DOHH2 (cell line): Measurements from ENCODE around the gene CHRM1.
"Not testable (repeated sequence)": the region's sequence is repeated elsewhere in the genome, so short reads cannot be mapped to it uniquely, and the experiment has no call there.

ENCODE experiments used
- H3F3A ChIP-seq: fragments of 200-600 bp; sonication (generic), shearing (Covaris generic); 2 replicates; pipeline ENCODE4 v1.6.0; 2016; ENCODE audit warnings: antibody characterized with exemption, mild to moderate bottlenecking; ENCODE audit not compliant: control insufficient read depth, insufficient read depth
- H3K27ac ChIP-seq: fragments of 200-600 bp; sonication (generic); 2 replicates; pipeline ENCODE4 v1.5.1; 2014; ENCODE audit warnings: low read depth, mild to moderate bottlenecking, low read length, moderate library complexity
- H3K27me3 ChIP-seq: fragments of 200-600 bp; sonication (generic); 2 replicates; pipeline ENCODE4 v1.6.1; 2014; ENCODE audit warnings: mild to moderate bottlenecking, low read length, mixed read lengths; ENCODE audit not compliant: control insufficient read depth
- H3K36me3 ChIP-seq: fragments of 200-600 bp; sonication (generic); 2 replicates; pipeline ENCODE4 v1.6.1; 2014; ENCODE audit warnings: mild to moderate bottlenecking, low read length, moderate library complexity, mixed read lengths; ENCODE audit not compliant: control insufficient read depth
- H3K4me1 ChIP-seq: fragments of 200-600 bp; sonication (generic); 2 replicates; pipeline ENCODE4 v1.6.1; 2014; ENCODE audit warnings: mild to moderate bottlenecking, low read length, mixed read lengths; ENCODE audit not compliant: control insufficient read depth
- H3K4me2 ChIP-seq: fragments of 200-600 bp; sonication (generic); 2 replicates; pipeline ENCODE4 v1.6.0; 2014; ENCODE audit warnings: mild to moderate bottlenecking, low read length, moderate library complexity
- H3K4me3 ChIP-seq: fragments of 200-600 bp; sonication (generic); 2 replicates; pipeline ENCODE4 v1.5.1; 2014; ENCODE audit warnings: mild to moderate bottlenecking, low read length, mixed read lengths
- H3K79me2 ChIP-seq: fragments of 200-600 bp; sonication (generic); 2 replicates; pipeline ENCODE4 v1.6.1; 2014; ENCODE audit warnings: mild to moderate bottlenecking, low read length, mixed read lengths; ENCODE audit not compliant: control insufficient read depth
- H3K9me2 ChIP-seq: fragments of 200-600 bp; sonication (generic); replicated peaks from 2 replicates; pipeline ENCODE4 v1.6.1; 2014; ENCODE audit warnings: mild to moderate bottlenecking, low read length, mixed read lengths; ENCODE audit not compliant: control insufficient read depth
- H3K9me3 ChIP-seq: fragments of 200-600 bp; sonication (generic); 2 replicates; pipeline ENCODE4 v1.6.1; 2014; ENCODE audit warnings: antibody characterized with exemption, low read length, mixed read lengths; ENCODE audit not compliant: control insufficient read depth, insufficient read depth
- H4K20me1 ChIP-seq: fragments of 200-600 bp; sonication (generic); 2 replicates; pipeline ENCODE4 v1.6.0; 2014; ENCODE audit warnings: low read depth, mild to moderate bottlenecking, antibody characterized with exemption, low read length, moderate library complexity; ENCODE audit not compliant: control insufficient read depth, insufficient read depth
- CTCF ChIP-seq: fragments of 200-600 bp; sonication (generic); IDR thresholded peaks from one replicate; pipeline ENCODE4 v1.5.1; 2014; ENCODE audit warnings: antibody characterized with exemption, mild to moderate bottlenecking, low read depth, low read length; ENCODE audit not compliant: poor library complexity, severe bottlenecking
- EZH2phosphoT487 ChIP-seq: fragments of 200-600 bp; sonication (generic); IDR thresholded peaks from 2 replicates; pipeline ENCODE4 v1.6.1; 2017; ENCODE audit warnings: borderline replicate concordance, mild to moderate bottlenecking, antibody characterized with exemption, low read length, moderate library complexity, mixed read lengths

Gene CHRM1

GRCh38 chr11:62954478-62954877, 33.3 kb upstream of the CHRM1 start:
- Histone ChIP-seq H3K27ac (no peak overlapping the region), H4K20me1 (no peaks in the 10 kb centered on the region)

GRCh38 chr11:62953811-62954210, 32.6 kb upstream of the CHRM1 start:
- H3F3A ChIP-seq = no peaks in the 10 kb centered on the region
- no peaks in the 10 kb centered on the region for H3K36me3 ChIP-seq
- no peak overlapping the region for H3K4me3 ChIP-seq
- H3K4me2 ChIP-seq = no peak overlapping the region
- no peaks in the 10 kb centered on the region for H3K9me3 ChIP-seq
- no peak overlapping the region for H3K27ac ChIP-seq
- H3K9me2 ChIP-seq = no peaks in the 10 kb centered on the region
- no peaks in the 10 kb centered on the region for H3K79me2 ChIP-seq
- no peaks in the 10 kb centered on the region for H3K4me1 ChIP-seq
- TF ChIP-seq EZH2phosphoT487 (no peak), CTCF (no peak)
- H3K27me3 ChIP-seq = no peaks in the 10 kb centered on the region
- H4K20me1 ChIP-seq = no peaks in the 10 kb centered on the region

More at GRCh38 chr11:62954478-62954877, 33.3 kb upstream of the CHRM1 start:
- H3K9me2 ChIP-seq = no peaks in the 10 kb centered on the region
- H3K9me3 ChIP-seq = no peaks in the 10 kb centered on the region
- H3K79me2 ChIP-seq = no peaks in the 10 kb centered on the region
- TF ChIP-seq CTCF = no peak
- no peak for TF ChIP-seq EZH2phosphoT487
- H3K4me2 ChIP-seq = no peak overlapping the region
- no peaks in the 10 kb centered on the region for H3F3A ChIP-seq
- H3K36me3 ChIP-seq = no peaks in the 10 kb centered on the region
- no peak overlapping the region for H3K4me3 ChIP-seq
- H3K27me3 ChIP-seq = no peaks in the 10 kb centered on the region
- no peaks in the 10 kb centered on the region for H3K4me1 ChIP-seq

GRCh38 chr11:62948765-62949320, 27.7 kb upstream of the CHRM1 start:
- Histone ChIP-seq H3K4me3 (no peak overlapping the region), H3F3A (no peaks in the 10 kb centered on the region), H3K4me1 (no peaks in the 10 kb centered on the region), H3K79me2 (no peaks in the 10 kb centered on the region), H3K4me2 (no peak overlapping the region), H3K9me2 (no peaks in the 10 kb centered on the region), H3K36me3 (no peaks in the 10 kb centered on the region), H3K27me3 (peaks cover 3% of the 10 kb centered on the region; the same call in 1 of the 2 replicates), H3K9me3 (no peaks in the 10 kb centered on the region), H3K27ac (no peak overlapping the region), H4K20me1 (no peaks in the 10 kb centered on the region)
- TF ChIP-seq CTCF = no peak
- no peak for TF ChIP-seq EZH2phosphoT487

GRCh38 chr11:62945538-62945937, 24.4 kb upstream of the CHRM1 start:
- H3K27ac ChIP-seq, H3K4me1 ChIP-seq, H3F3A ChIP-seq, H3K79me2 ChIP-seq, H3K36me3 ChIP-seq, H4K20me1 ChIP-seq, H3K4me2 ChIP-seq, H3K4me3 ChIP-seq, H3K9me2 ChIP-seq, H3K27me3 ChIP-seq, H3K9me3 ChIP-seq: not testable (repeated sequence)

- H3F3A ChIP-seq, H3K36me3 ChIP-seq, H3K9me2 ChIP-seq, H3K27me3 ChIP-seq, H3K4me2 ChIP-seq, H3K9me3 ChIP-seq, H4K20me1 ChIP-seq, H3K79me2 ChIP-seq, H3K4me3 ChIP-seq, H3K27ac ChIP-seq, H3K4me1 ChIP-seq: not testable (repeated sequence)
Observed at GRCh38 chr11:62937528-62937927, 16.4 kb upstream of the CHRM1 start.
